MM.1S (cell line): ENCODE data around the gene ADD1.

Source experiments
- CTCF ChIP-seq: fragments of 300-600 bp; sonication (generic); IDR thresholded peaks from 2 replicates; pipeline ENCODE4 v1.5.1; 2016; ENCODE audit warnings: antibody characterized with exemption, low read length, mixed read lengths
- EZH2 ChIP-seq: fragments of 300-600 bp; sonication (generic); optimal IDR thresholded peaks from 2 replicates; pipeline ENCODE3; 2017; ENCODE audit warnings: low read depth, mild to moderate bottlenecking, antibody characterized with exemption, low read length, mixed read lengths
- EZH2phosphoT487 ChIP-seq: fragments of 300-600 bp; sonication (generic); IDR thresholded peaks from 2 replicates; pipeline ENCODE4 v1.6.1; 2018; ENCODE audit warnings: antibody characterized with exemption, low read length

- TF ChIP-seq CTCF (no peak), EZH2phosphoT487 (no peak), EZH2 (no peak)
These were observed 30.9 kb upstream of the ADD1 start for GRCh38 chr4:2812612-2813354.
